KBM-7 (cell line): ENCODE data around the gene ACADVL.

Experiments
- DNase-seq: peaks from one replicate; pipeline ENCODE4 v3.0.0-alpha.2; 2015
- in situ Hi-C: fragments of 300-500 bp; cut with MboI; formaldehyde crosslinking; loops from 2 replicates; pipeline ENCODE4 v1.14.3; 2020; ENCODE audit warnings: low sequenced_read_pairs, low pct_unique_long_range_greater_than_20kb, mixed read lengths

ACADVL gene

DNA sequence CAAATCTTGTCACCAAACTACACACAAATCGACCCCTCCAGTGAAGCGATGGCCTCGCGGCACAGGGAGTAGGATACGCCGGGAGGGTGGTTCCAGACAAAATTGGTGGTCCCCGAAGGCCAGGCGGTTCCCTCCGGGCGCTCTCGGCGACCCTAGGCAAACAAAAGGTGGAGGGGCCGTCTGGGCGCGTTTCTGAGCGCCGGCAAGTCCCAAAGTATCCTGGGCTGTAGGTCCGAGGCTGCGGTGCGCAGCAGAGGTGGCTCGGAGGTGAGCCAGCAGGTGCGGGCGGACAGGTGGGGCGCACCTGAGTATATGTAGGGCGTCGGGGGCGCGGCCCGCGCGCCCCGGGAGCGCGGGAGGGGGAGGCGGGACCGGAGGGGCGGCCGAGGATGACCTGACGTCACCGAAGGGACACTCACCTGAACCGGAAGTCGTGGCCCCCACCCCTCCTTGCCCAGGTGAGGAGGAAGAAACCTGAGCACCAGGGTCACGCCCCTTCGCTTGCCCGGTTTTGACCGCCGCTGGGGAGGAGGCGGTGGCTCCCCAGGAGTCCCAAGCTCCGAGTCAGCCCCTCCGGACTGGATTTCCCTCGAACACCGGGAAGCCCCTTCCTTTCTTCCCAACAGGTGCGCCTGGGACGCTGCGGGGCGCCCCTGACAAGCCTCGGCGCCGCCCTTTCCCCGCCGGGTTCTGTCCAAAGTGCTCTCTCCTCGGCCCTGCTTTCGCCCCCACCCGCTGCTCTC lies 42.6 kb downstream of the ACADVL start, which contains the start of gene CLDN7:
Gene CLDN7 (minus strand): TSS at position 287 of the 743 bp plus-strand sequence. CDS start 435 bp downstream, outside the sequence.
- no peak for DNase-seq
- in situ Hi-C loops = no loop called here

DNA sequence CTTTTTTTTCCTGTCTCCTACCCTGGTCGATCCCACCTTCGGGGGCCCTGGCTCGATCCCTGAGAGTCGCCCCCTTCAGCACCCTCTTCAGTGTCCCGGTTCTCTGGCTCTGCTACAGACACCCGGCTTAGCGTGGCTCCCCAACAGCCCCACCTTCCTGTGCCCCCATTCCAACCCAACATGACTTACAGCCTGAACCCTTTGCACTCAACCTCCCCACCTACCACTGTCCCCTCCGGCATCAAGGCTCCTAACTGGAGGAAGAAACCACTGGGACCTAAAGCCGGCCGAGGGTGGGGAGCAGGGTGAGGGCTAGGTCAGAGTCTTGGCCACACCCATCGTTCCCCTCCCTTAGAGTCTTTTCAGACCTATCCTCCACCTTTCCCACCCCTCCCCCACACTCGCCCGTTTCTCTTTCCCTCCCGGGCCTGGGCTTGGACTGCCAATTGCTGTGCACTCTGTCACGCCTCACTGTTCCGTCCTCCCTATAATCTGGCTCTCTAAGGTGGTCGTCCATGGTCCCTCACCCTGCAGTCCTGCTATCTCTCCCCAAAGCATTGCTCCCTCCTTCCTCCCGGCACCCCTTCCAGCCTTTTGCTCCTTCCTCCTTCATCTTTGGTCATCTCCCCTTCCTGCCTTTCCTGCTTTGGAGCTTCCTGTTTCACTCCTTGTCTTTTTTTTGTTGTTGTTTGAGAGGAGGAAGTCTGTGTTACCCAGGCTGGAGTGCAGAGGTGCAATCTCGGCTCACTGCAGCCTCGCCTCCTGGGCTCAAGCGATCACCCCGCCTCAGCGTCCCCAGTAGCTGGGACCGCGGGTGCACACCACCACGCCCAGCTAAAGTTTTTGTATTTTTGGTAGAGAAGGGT lies 43.4 kb downstream of the ACADVL start:
- DNase-seq = peak; percentile 63
- in situ Hi-C loops = no loop called here

DNA sequence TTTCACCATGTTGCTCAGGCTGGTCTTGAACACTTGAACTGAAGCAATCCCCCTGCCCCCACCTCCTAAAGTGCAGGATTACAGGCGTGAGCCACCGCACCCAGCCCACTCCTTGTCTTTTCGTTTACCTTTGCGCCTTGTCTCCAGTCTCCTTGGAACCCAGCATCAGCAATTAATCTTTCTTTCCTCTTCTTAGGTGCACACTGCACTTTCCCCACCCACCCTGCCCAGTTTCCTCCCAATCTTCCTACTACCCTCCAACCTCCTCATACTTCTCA lies 44.0 kb downstream of the ACADVL start:
- in situ Hi-C loops = no loop called here
- DNase-seq = no peak

DNA sequence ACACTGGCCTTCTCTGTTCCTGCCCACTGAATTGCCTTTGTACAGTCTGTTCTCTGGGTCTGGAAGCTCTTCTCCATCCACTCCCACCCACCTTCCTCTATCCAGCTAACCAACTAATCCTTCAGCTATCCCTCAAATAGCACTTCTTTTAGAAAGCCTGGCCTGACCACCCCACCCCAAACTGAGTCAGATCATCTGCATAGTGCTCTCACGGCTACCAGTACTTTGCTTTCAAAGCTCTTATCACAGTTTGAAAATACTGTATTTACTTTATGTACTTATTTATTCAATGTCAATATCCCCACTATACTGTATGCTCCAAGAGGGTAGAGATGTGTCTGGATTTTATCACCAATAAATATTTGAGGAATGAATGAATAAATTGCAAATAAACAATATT lies 47.0 kb downstream of the ACADVL start:
- DNase-seq = no peak
- in situ Hi-C loops = no loop called here
